Fibroblast of pulmonary artery (primary cell): ENCODE data around the gene UGT8.
"Not testable (repeated sequence)": the region's sequence is repeated elsewhere in the genome, so short reads cannot be mapped to it uniquely, and the experiment has no call there.

Experiments
- DNase-seq: peaks from one replicate; pipeline ENCODE4 v3.0.0-alpha.2; 2010; ENCODE audit warnings: low read depth
- H3K4me3 ChIP-seq: replicated peaks from 2 replicates; pipeline ENCODE4 v1.5.1; 2011; ENCODE audit warnings: low read depth, mild to moderate bottlenecking, control low read depth, low read length, moderate library complexity
- CTCF ChIP-seq: IDR thresholded peaks from 2 replicates; pipeline ENCODE4 v1.5.1; 2011; ENCODE audit warnings: mild to moderate bottlenecking, control low read depth, low read length, inconsistent platforms; ENCODE audit errors: missing control alignments

Gene UGT8

GRCh38 chr4:114606245-114606644, 7.6 kb downstream of the UGT8 start:
- no peak for TF ChIP-seq CTCF
- H3K4me3 ChIP-seq, result no peak overlapping the region
- no peak for DNase-seq

GRCh38 chr4:114607056-114607455, 8.4 kb downstream of the UGT8 start:
- DNase-seq, result no peak
- H3K4me3 ChIP-seq, result no peak overlapping the region
- TF ChIP-seq CTCF, result no peak

- DNase-seq, result no peak
- H3K4me3 ChIP-seq, result no peak overlapping the region
- TF ChIP-seq CTCF, result no peak
These were observed 15.0 kb downstream of the UGT8 start for GRCh38 chr4:114613560-114613959.

- no peak overlapping the region for H3K4me3 ChIP-seq
- TF ChIP-seq CTCF, result no peak
- no peak for DNase-seq
These were observed 16.8 kb downstream of the UGT8 start for GRCh38 chr4:114615435-114615834.

GRCh38 chr4:114616036-114616435, 17.4 kb downstream of the UGT8 start:
- DNase-seq, H3K4me3 ChIP-seq: not testable (repeated sequence)

- TF ChIP-seq CTCF, result no peak
- no peak overlapping the region for H3K4me3 ChIP-seq
- no peak for DNase-seq
These were observed 27.6 kb downstream of the UGT8 start for GRCh38 chr4:114626196-114626595.

- TF ChIP-seq CTCF, result no peak
- no peak overlapping the region for H3K4me3 ChIP-seq
- DNase-seq, result no peak
These were observed 37.8 kb downstream of the UGT8 start for GRCh38 chr4:114636192-114636935.
